H9 (cell line): ENCODE data around the gene NPDC1. TPM values are rescaled to one million over a fixed set of nuclear protein-coding genes. Genes with fewer than 3 reads are reported as not detected.
A peak's percentile ranks its signal among the peaks of the same experiment; 100 is the strongest.

Experiments used
- DNase-seq: peaks from one replicate; pipeline ENCODE4 v3.0.0-alpha.2; 2017
- H2AFZ ChIP-seq: one replicate; pipeline ENCODE4 v1.6.1; 2013; ENCODE audit warnings: mild to moderate bottlenecking, low read length, control low read depth, moderate library complexity
- H2AK5ac ChIP-seq: 2 replicates; pipeline ENCODE4 v1.6.1; 2013; ENCODE audit warnings: low read length, control low read depth, mixed read lengths; ENCODE audit not compliant: insufficient read length
- H2BK120ac ChIP-seq: one replicate; pipeline ENCODE4 v1.6.1; 2013; ENCODE audit warnings: low read depth, mild to moderate bottlenecking, low read length, control low read depth, inconsistent platforms; ENCODE audit not compliant: poor library complexity, severe bottlenecking
- H2BK12ac ChIP-seq: 2 replicates; pipeline ENCODE4 v1.6.1; 2013; ENCODE audit warnings: low read length, control low read depth, mixed read lengths, low read depth; ENCODE audit not compliant: insufficient read length
- H2BK15ac ChIP-seq: 2 replicates; pipeline ENCODE4 v1.6.1; 2013; ENCODE audit warnings: low read depth, low read length, control low read depth
- H2BK20ac ChIP-seq: one replicate; pipeline ENCODE4 v1.6.1; 2013; ENCODE audit warnings: low read depth, mild to moderate bottlenecking, low read length, control low read depth, inconsistent platforms; ENCODE audit not compliant: poor library complexity, severe bottlenecking
- H2BK5ac ChIP-seq: 2 replicates; pipeline ENCODE4 v1.6.1; 2013; ENCODE audit warnings: low read length, control low read depth, mixed read lengths; ENCODE audit not compliant: insufficient read length
- H3K14ac ChIP-seq: 2 replicates; pipeline ENCODE4 v1.6.1; 2013; ENCODE audit warnings: low read length, control low read depth; ENCODE audit not compliant: insufficient read depth
- H3K18ac ChIP-seq: 2 replicates; pipeline ENCODE4 v1.6.1; 2013; ENCODE audit warnings: low read depth, mild to moderate bottlenecking, mixed read lengths, low read length, control low read depth; ENCODE audit not compliant: insufficient read length
- H3K23ac ChIP-seq: 2 replicates; pipeline ENCODE4 v1.6.1; 2013; ENCODE audit warnings: low read length, control low read depth, mixed read lengths, low read depth; ENCODE audit not compliant: insufficient read length
- H3K23me2 ChIP-seq: 2 replicates; pipeline ENCODE4 v1.6.1; 2013; ENCODE audit warnings: low read depth, mild to moderate bottlenecking, mixed read lengths, low read length, control low read depth; ENCODE audit not compliant: insufficient read length, poor library complexity, severe bottlenecking
- H3K27ac ChIP-seq: 2 replicates; pipeline ENCODE4 v1.5.1; 2013; ENCODE audit warnings: low read length, control low read depth, mixed read lengths, low read depth; ENCODE audit not compliant: insufficient read length
- H3K27me3 ChIP-seq: 2 replicates; pipeline ENCODE4 v1.6.1; 2013; ENCODE audit warnings: low read length, control low read depth, inconsistent platforms; ENCODE audit not compliant: insufficient read depth
- H3K4ac ChIP-seq: 2 replicates; pipeline ENCODE4 v1.6.1; 2013; ENCODE audit warnings: low read depth, mild to moderate bottlenecking, control low read depth, inconsistent platforms, low read length, moderate library complexity
- H3K4me1 ChIP-seq: 2 replicates; pipeline ENCODE4 v1.6.1; 2013; ENCODE audit warnings: low read length, control low read depth, inconsistent platforms; ENCODE audit not compliant: insufficient read depth
- H3K4me2 ChIP-seq: 2 replicates; pipeline ENCODE4 v1.6.1; 2013; ENCODE audit warnings: low read length, control low read depth, mixed read lengths; ENCODE audit not compliant: insufficient read length, insufficient read depth
- H3K56ac ChIP-seq: 2 replicates; pipeline ENCODE4 v1.6.1; 2013; ENCODE audit warnings: low read depth, mild to moderate bottlenecking, mixed read lengths, low read length, control low read depth; ENCODE audit not compliant: insufficient read length
- H3K79me1 ChIP-seq: 2 replicates; pipeline ENCODE4 v1.6.1; 2013; ENCODE audit warnings: low read depth, mild to moderate bottlenecking, moderate library complexity, low read length, control low read depth, inconsistent platforms; ENCODE audit not compliant: insufficient read depth, poor library complexity, severe bottlenecking
- H3K79me2 ChIP-seq: 2 replicates; pipeline ENCODE4 v1.6.1; 2013; ENCODE audit warnings: low read length, control low read depth, inconsistent platforms; ENCODE audit not compliant: insufficient read depth
- H3K9ac ChIP-seq: 2 replicates; pipeline ENCODE4 v1.6.1; 2013; ENCODE audit warnings: low read length, control low read depth, mixed read lengths; ENCODE audit not compliant: insufficient read length; ENCODE audit errors: extremely low read depth
- H3K9me3 ChIP-seq: one replicate; pipeline ENCODE4 v1.6.1; 2013; ENCODE audit warnings: low read depth, low read length, inconsistent platforms; ENCODE audit not compliant: control insufficient read depth
- H3T11ph ChIP-seq: one replicate; pipeline ENCODE4 v1.6.1; 2013; ENCODE audit warnings: mild to moderate bottlenecking, low read length, control low read depth, inconsistent platforms
- H4K20me1 ChIP-seq: one replicate; pipeline ENCODE4 v1.6.1; 2013; ENCODE audit not compliant: control insufficient read depth, insufficient read length, insufficient read depth
- H4K5ac ChIP-seq: 2 replicates; pipeline ENCODE4 v1.6.1; 2013; ENCODE audit warnings: low read depth, mild to moderate bottlenecking, mixed read lengths, low read length, control low read depth; ENCODE audit not compliant: insufficient read length
- H4K8ac ChIP-seq: replicated peaks from 2 replicates; pipeline ENCODE4 v1.6.1; 2013; ENCODE audit warnings: low read length, control low read depth, mixed read lengths, low read depth; ENCODE audit not compliant: insufficient read length
- H4K91ac ChIP-seq: 2 replicates; pipeline ENCODE4 v1.6.1; 2013; ENCODE audit warnings: low read depth, mild to moderate bottlenecking, moderate library complexity, mixed read lengths, low read length, control low read depth; ENCODE audit not compliant: insufficient read length
- H3K27ac Mint-ChIP-seq, 3 experiments: 2 replicates in 2 of 3; 3 replicates in 1 of 3; pipeline ENCODE4 v1.8.0; 2020 to 2021; ENCODE audit warnings: mixed read lengths in 3 of 3, mild to moderate bottlenecking in 1 of 3, moderate library complexity in 1 of 3
- H3K27me3 Mint-ChIP-seq: 2 replicates; pipeline ENCODE4 v1.8.0; 2021; ENCODE audit warnings: low read depth, mild to moderate bottlenecking, moderate library complexity, mixed read lengths
- H3K36me3 Mint-ChIP-seq, 3 experiments: 2 replicates in 2 of 3; 3 replicates in 1 of 3; pipeline ENCODE4 v1.8.0; 2020 to 2021; ENCODE audit warnings: low read depth in 3 of 3, mixed read lengths in 3 of 3; ENCODE audit not compliant: insufficient read depth in 1 of 3
- H3K4me1 Mint-ChIP-seq, 2 experiments: 2 replicates each; pipeline ENCODE4 v1.8.0; 2020; ENCODE audit warnings: mixed read lengths in 2 of 2
- H3K4me3 Mint-ChIP-seq, 2 experiments: 2 replicates in 1 of 2; 3 replicates in 1 of 2; pipeline ENCODE4 v1.8.0; 2020 to 2021; ENCODE audit warnings: mild to moderate bottlenecking in 2 of 2, mixed read lengths in 2 of 2, moderate library complexity in 1 of 2
- H3K9me3 Mint-ChIP-seq, 2 experiments: 2 replicates in 1 of 2; 3 replicates in 1 of 2; pipeline ENCODE4 v1.8.0; 2020; ENCODE audit warnings: mild to moderate bottlenecking in 2 of 2, mixed read lengths in 2 of 2, moderate library complexity in 1 of 2
- WGBS: extraction: QIAGEN DNeasy Blood & Tissue Kit; methylation state at CpG from one replicate; pipeline ENCODE4 v1.1.7; 2013; ENCODE audit warnings: missing lambda C conversion rate, low lambda C conversion rate, mixed read lengths; ENCODE audit not compliant: insufficient read length; ENCODE audit errors: extremely low coverage; 5-methylcytosine and 5-hydroxymethylcytosine counted together
- total RNA-seq: library from RNA; stranded (reverse); gene quantifications from 2 replicates; pipeline ENCODE4 v1.2.1, GENCODE V29; 2021
- TF ChIP-seq, protein P1 (sequence below): fragments of 200-600 bp; sonication (generic); conservative IDR thresholded peaks from 3 replicates; pipeline ENCODE4 v1.8.0; 2021; ENCODE audit warnings: antibody characterized with exemption, mild to moderate bottlenecking

Gene NPDC1
- total RNA-seq, 1 experiment from 2014 or later = 57.6 TPM

GRCh38 chr9:137070201-137070905 is 24.4 kb upstream of the NPDC1 start, which contains the start of gene SAPCD2:
Gene SAPCD2, minus strand, starts transcription at chr9:137070557. Its CDS starts 97 bp downstream, at chr9:137070460.
- Histone ChIP-seq H3K23ac (no peak within 1 kb of the TSS), H3K4me1 (peaks cover 7% of the 10 kb centered on the region; the same call in 1 of the 2 replicates), H3K27me3 (no peaks in the 10 kb centered on the region), H2BK12ac (peak within 1 kb of the TSS; percentile 25), H4K5ac (no peak within 1 kb of the TSS), H3K9me3 (no peaks in the 10 kb centered on the region), H4K91ac (no peak within 1 kb of the TSS), H2AK5ac (no peak within 1 kb of the TSS), H4K20me1 (peaks cover 4% of the 10 kb centered on the region), H3K79me2 (no peaks in the 10 kb centered on the region), H2BK20ac (no peak within 1 kb of the TSS), H2BK15ac (no peak within 1 kb of the TSS), H3K56ac (no peak within 1 kb of the TSS), H3K4ac (no peak within 1 kb of the TSS; the same call in 1 of the 2 replicates), H3T11ph (no peak within 1 kb of the TSS), H2BK120ac (no peak within 1 kb of the TSS), H3K18ac (peak within 1 kb of the TSS; percentile 32), H3K4me2 (peak within 1 kb of the TSS; percentile 35), H3K14ac (peak within 1 kb of the TSS; percentile 64), H3K23me2 (no peaks in the 10 kb centered on the region), H4K8ac (no peak within 1 kb of the TSS), H2BK5ac (no peak within 1 kb of the TSS), H3K9ac (peak within 1 kb of the TSS; percentile 16), H3K27ac (no peak within 1 kb of the TSS), H3K79me1 (no peaks in the 10 kb centered on the region), H2AFZ (no peak within 1 kb of the TSS)
- Mint-ChIP-seq H3K36me3 (peaks cover 0 to 4% (median 3%) of the 10 kb centered on the region in 3 experiments; a peak in 4 of 7 replicates), H3K27ac (peak within 1 kb of the TSS in 2 of 3 experiments; percentile 8 to 75; a peak in 1 of 7 replicates), H3K4me1 (peaks cover 22 to 31% of the 10 kb centered on the region in 2 experiments), H3K4me3 (peak within 1 kb of the TSS; percentile 58 to 75), H3K9me3 (no peaks in the 10 kb centered on the region; a peak in 1 of 5 replicates), H3K27me3 (peaks cover 5% of the 10 kb centered on the region)
- TF ChIP-seq, protein P1, sequence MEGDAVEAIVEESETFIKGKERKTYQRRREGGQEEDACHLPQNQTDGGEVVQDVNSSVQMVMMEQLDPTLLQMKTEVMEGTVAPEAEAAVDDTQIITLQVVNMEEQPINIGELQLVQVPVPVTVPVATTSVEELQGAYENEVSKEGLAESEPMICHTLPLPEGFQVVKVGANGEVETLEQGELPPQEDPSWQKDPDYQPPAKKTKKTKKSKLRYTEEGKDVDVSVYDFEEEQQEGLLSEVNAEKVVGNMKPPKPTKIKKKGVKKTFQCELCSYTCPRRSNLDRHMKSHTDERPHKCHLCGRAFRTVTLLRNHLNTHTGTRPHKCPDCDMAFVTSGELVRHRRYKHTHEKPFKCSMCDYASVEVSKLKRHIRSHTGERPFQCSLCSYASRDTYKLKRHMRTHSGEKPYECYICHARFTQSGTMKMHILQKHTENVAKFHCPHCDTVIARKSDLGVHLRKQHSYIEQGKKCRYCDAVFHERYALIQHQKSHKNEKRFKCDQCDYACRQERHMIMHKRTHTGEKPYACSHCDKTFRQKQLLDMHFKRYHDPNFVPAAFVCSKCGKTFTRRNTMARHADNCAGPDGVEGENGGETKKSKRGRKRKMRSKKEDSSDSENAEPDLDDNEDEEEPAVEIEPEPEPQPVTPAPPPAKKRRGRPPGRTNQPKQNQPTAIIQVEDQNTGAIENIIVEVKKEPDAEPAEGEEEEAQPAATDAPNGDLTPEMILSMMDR = no peak
- DNase-seq = peak; percentile 94
- WGBS = no CpG with 5 or more reads among the region's 74 CpGs
